ENCODE measurements around the gene PTPN9. TPM values are rescaled to one million over a fixed set of nuclear protein-coding genes. Genes with fewer than 3 reads are reported as not detected.
A peak's percentile ranks its signal among the peaks of the same experiment; 100 is the strongest.

PTPN9 gene
- total RNA-seq, 1 experiment from 2014 or later: 42.2 TPM

DNA sequence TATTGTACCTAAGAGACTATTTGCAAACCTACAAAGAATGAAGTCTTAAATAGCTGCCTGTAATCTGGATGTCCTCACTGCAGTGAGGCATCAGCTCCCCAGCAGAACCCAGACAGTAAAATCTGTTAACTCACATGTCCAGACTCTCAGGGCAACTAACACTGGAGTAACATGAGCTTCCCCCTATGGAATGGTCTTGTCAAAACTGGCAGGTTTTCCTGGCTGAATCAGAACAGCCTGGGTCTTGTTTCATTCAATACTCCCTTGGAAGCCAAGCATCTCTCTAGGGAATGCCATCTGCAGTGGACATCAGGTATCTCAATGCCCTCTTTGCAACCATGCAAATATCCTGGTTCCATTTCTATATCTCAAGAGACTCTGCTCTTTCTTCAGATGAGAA lies 24.4 kb downstream of the PTPN9 start:
- Histone ChIP-seq H3K18ac (ENCODE audit: insufficient read length, low read depth, low read length) (no peak overlapping the region), H3K4ac (ENCODE audit: low read depth, low read length) (no peak overlapping the region), H3K27me3 (ENCODE audit: insufficient read depth, low read length) (no peaks in the 10 kb centered on the region), H3K4me1 (ENCODE audit: insufficient read depth, low read length) (no peaks in the 10 kb centered on the region), H2BK120ac (ENCODE audit: low read depth, low read length, poor library complexity, severe bottlenecking) (no peak overlapping the region), H3K56ac (ENCODE audit: insufficient read length, low read depth, low read length) (no peak overlapping the region), H3K14ac (ENCODE audit: insufficient read depth, low read length) (no peak overlapping the region), H4K91ac (ENCODE audit: insufficient read length, low read depth, low read length) (no peak overlapping the region), H2BK20ac (ENCODE audit: low read depth, low read length, poor library complexity, severe bottlenecking) (no peak overlapping the region), H2AFZ (ENCODE audit: low read length) (no peak overlapping the region), H3T11ph (ENCODE audit: low read length) (no peak overlapping the region), H2BK12ac (ENCODE audit: insufficient read length, low read depth, low read length) (no peak overlapping the region), H4K8ac (replicated peaks; ENCODE audit: insufficient read length, low read depth, low read length) (no peak overlapping the region), H3K4me2 (ENCODE audit: insufficient read depth, insufficient read length, low read length) (no peak overlapping the region), H2BK15ac (ENCODE audit: low read depth, low read length) (no peak overlapping the region), H3K27ac (ENCODE audit: insufficient read length, low read depth, low read length) (no peak overlapping the region), H2BK5ac (ENCODE audit: insufficient read length, low read length) (no peak overlapping the region), H3K79me1 (ENCODE audit: insufficient read depth, low read depth, low read length, poor library complexity, severe bottlenecking) (peaks cover 11% of the 10 kb centered on the region), H3K23ac (ENCODE audit: insufficient read length, low read depth, low read length) (no peak overlapping the region), H2AK5ac (ENCODE audit: insufficient read length, low read length) (no peak overlapping the region), H4K20me1 (ENCODE audit: control insufficient read depth, insufficient read depth, insufficient read length) (no peaks in the 10 kb centered on the region), H3K79me2 (ENCODE audit: insufficient read depth, low read length) (peaks cover 11% of the 10 kb centered on the region; the same call in 1 of the 2 replicates), H3K23me2 (ENCODE audit: insufficient read length, low read depth, low read length, poor library complexity, severe bottlenecking) (no peaks in the 10 kb centered on the region), H3K9me3 (ENCODE audit: control insufficient read depth, low read depth, low read length) (no peaks in the 10 kb centered on the region), H4K5ac (ENCODE audit: insufficient read length, low read depth, low read length) (no peak overlapping the region), H3K9ac (ENCODE audit: extremely low read depth, insufficient read length, low read length) (no peak overlapping the region)
- no peaks in the 10 kb centered on the region for H3K27me3 Mint-ChIP-seq (ENCODE audit: low read depth)
- peaks cover 6 to 14% (median 11%) of the 10 kb centered on the region in 3 experiments; a peak in 6 of 7 replicates for H3K36me3 Mint-ChIP-seq (ENCODE audit: insufficient read depth in 1 of 3, low read depth in 3 of 3)
- peak overlapping the region in 2 of 3 experiments; percentile 22 to 87; a peak in 2 of 7 replicates for H3K27ac Mint-ChIP-seq
- DNase-seq: no peak
- TF ChIP-seq, protein P1, sequence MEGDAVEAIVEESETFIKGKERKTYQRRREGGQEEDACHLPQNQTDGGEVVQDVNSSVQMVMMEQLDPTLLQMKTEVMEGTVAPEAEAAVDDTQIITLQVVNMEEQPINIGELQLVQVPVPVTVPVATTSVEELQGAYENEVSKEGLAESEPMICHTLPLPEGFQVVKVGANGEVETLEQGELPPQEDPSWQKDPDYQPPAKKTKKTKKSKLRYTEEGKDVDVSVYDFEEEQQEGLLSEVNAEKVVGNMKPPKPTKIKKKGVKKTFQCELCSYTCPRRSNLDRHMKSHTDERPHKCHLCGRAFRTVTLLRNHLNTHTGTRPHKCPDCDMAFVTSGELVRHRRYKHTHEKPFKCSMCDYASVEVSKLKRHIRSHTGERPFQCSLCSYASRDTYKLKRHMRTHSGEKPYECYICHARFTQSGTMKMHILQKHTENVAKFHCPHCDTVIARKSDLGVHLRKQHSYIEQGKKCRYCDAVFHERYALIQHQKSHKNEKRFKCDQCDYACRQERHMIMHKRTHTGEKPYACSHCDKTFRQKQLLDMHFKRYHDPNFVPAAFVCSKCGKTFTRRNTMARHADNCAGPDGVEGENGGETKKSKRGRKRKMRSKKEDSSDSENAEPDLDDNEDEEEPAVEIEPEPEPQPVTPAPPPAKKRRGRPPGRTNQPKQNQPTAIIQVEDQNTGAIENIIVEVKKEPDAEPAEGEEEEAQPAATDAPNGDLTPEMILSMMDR (conservative IDR thresholded peaks at IDR 0.05): no peak
- no peak overlapping the region for H3K4me3 Mint-ChIP-seq
- H3K4me1 Mint-ChIP-seq: no peaks in the 10 kb centered on the region; a peak in 1 of 4 replicates
- H3K9me3 Mint-ChIP-seq: peaks cover 3 to 4% of the 10 kb centered on the region in 2 experiments; a peak in 3 of 5 replicates

Data from H9 (cell line).